SU-DHL-6 (cell line): ENCODE results near the gene WIPF1.

Source experiments
- H2AFZ ChIP-seq: fragments of 200-600 bp; sonication (generic); 2 replicates; pipeline ENCODE4 v1.6.1; 2014; ENCODE audit warnings: low read depth, mild to moderate bottlenecking, moderate library complexity, mixed read lengths, antibody characterized with exemption, low read length; ENCODE audit not compliant: severe bottlenecking
- H3F3A ChIP-seq: fragments of 200-600 bp; shearing (Covaris generic); 2 replicates; pipeline ENCODE4 v1.6.0; 2016; ENCODE audit warnings: antibody characterized with exemption, mild to moderate bottlenecking; ENCODE audit not compliant: insufficient read depth
- H3K27ac ChIP-seq: fragments of 200-600 bp; sonication (generic); 2 replicates; pipeline ENCODE4 v1.5.1; 2016; ENCODE audit warnings: low read depth, mild to moderate bottlenecking, low read length, moderate library complexity, mixed read lengths
- H3K27me3 ChIP-seq: fragments of 200-600 bp; sonication (generic), shearing (Covaris generic); 2 replicates; pipeline ENCODE4 v1.6.0; 2014; ENCODE audit warnings: mild to moderate bottlenecking, low read length
- H3K36me3 ChIP-seq: fragments of 200-600 bp; sonication (generic); 2 replicates; pipeline ENCODE4 v1.6.1; 2014; ENCODE audit warnings: mild to moderate bottlenecking, low read length, mixed read lengths
- H3K4me2 ChIP-seq: fragments of 300-600, 200-600 bp; shearing (Covaris generic), sonication (generic); 2 replicates; pipeline ENCODE4 v1.6.0; 2014; ENCODE audit warnings: low read length, low read depth, mild to moderate bottlenecking; ENCODE audit not compliant: poor library complexity, severe bottlenecking
- H3K4me3 ChIP-seq: fragments of 200-600 bp; sonication (generic); 2 replicates; pipeline ENCODE4 v1.5.1; 2014; ENCODE audit warnings: antibody characterized with exemption, low read length, mild to moderate bottlenecking, mixed read lengths; ENCODE audit not compliant: insufficient read depth, poor library complexity, severe bottlenecking
- H3K79me2 ChIP-seq: fragments of 200-600 bp; sonication (generic); 2 replicates; pipeline ENCODE4 v1.6.1; 2014; ENCODE audit warnings: mild to moderate bottlenecking, low read length, moderate library complexity; ENCODE audit not compliant: insufficient read depth
- H3K9ac ChIP-seq: fragments of 200-600 bp; sonication (generic); 2 replicates; pipeline ENCODE4 v1.7.0; 2014; ENCODE audit warnings: mild to moderate bottlenecking, low read length
- H3K9me2 ChIP-seq: fragments of 200-600 bp; sonication (generic); replicated peaks from 2 replicates; pipeline ENCODE4 v1.6.1; 2014; ENCODE audit warnings: low read length; ENCODE audit not compliant: insufficient read depth
- H3K9me3 ChIP-seq: fragments of 200-600 bp; sonication (generic); 2 replicates; pipeline ENCODE4 v1.6.1; 2014; ENCODE audit warnings: low read length, mixed read lengths; ENCODE audit not compliant: insufficient read depth
- H4K20me1 ChIP-seq: fragments of 200-600 bp; sonication (generic); 2 replicates; pipeline ENCODE4 v1.6.1; 2014; ENCODE audit warnings: low read depth, mild to moderate bottlenecking, antibody characterized with exemption, low read length, moderate library complexity, mixed read lengths
- EZH2phosphoT487 ChIP-seq: fragments of 200-600 bp; sonication (generic), shearing (Covaris generic); conservative IDR thresholded peaks from 2 replicates; pipeline ENCODE4 v1.6.1; 2018; ENCODE audit warnings: mild to moderate bottlenecking, antibody characterized with exemption, low read length, moderate library complexity, mixed read lengths
- TF ChIP-seq, protein P1 (sequence below): fragments of 200-600 bp; sonication (generic); IDR thresholded peaks from one replicate; pipeline ENCODE4 v1.5.1; 2017; ENCODE audit warnings: antibody characterized with exemption, mild to moderate bottlenecking, low read length, moderate library complexity; ENCODE audit not compliant: insufficient read depth, poor library complexity, severe bottlenecking

WIPF1 gene

DNA sequence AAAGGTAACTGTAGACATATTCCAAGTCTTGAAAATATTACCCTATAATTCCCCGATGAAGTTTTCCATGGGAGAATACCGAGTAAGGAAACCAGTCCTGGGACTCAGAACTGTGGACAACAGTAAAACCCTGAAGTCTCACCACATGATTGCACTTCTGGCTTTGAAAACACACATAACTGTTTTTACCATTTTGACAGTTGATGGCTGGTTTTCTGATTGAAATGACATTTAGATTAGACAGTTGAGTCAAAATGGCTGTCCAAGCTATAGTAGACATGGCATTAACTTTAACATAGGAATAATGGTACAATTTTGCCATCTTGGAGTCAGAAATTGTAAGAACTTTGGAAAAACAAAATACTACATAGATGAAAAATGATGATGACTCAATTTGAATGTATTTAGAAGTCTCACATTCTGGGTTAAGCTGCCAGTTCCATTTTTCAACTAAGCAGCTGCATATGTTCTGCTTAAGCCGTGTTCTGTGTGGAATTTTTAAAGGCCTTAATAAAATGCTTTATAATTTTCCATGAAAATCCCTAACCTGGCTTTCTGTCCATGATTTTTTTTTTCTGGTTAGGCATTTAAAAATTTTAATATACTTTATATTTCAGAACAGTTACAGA is 38.3 kb upstream of the WIPF1 start:
- H3K4me3 ChIP-seq = no peak overlapping the region
- TF ChIP-seq, protein P1, sequence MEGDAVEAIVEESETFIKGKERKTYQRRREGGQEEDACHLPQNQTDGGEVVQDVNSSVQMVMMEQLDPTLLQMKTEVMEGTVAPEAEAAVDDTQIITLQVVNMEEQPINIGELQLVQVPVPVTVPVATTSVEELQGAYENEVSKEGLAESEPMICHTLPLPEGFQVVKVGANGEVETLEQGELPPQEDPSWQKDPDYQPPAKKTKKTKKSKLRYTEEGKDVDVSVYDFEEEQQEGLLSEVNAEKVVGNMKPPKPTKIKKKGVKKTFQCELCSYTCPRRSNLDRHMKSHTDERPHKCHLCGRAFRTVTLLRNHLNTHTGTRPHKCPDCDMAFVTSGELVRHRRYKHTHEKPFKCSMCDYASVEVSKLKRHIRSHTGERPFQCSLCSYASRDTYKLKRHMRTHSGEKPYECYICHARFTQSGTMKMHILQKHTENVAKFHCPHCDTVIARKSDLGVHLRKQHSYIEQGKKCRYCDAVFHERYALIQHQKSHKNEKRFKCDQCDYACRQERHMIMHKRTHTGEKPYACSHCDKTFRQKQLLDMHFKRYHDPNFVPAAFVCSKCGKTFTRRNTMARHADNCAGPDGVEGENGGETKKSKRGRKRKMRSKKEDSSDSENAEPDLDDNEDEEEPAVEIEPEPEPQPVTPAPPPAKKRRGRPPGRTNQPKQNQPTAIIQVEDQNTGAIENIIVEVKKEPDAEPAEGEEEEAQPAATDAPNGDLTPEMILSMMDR = no peak
- no peak for TF ChIP-seq EZH2phosphoT487
- no peaks in the 10 kb centered on the region for H4K20me1 ChIP-seq
- peaks cover 10% of the 10 kb centered on the region for H3F3A ChIP-seq
- no peak overlapping the region for H3K4me2 ChIP-seq
- H3K36me3 ChIP-seq = no peaks in the 10 kb centered on the region
- no peaks in the 10 kb centered on the region for H3K27me3 ChIP-seq
- H3K79me2 ChIP-seq = peaks cover 29% of the 10 kb centered on the region
- no peak overlapping the region for H3K9ac ChIP-seq
- no peak overlapping the region for H2AFZ ChIP-seq
- H3K9me2 ChIP-seq = no peaks in the 10 kb centered on the region
- no peaks in the 10 kb centered on the region for H3K9me3 ChIP-seq
- H3K27ac ChIP-seq = no peak overlapping the region

DNA sequence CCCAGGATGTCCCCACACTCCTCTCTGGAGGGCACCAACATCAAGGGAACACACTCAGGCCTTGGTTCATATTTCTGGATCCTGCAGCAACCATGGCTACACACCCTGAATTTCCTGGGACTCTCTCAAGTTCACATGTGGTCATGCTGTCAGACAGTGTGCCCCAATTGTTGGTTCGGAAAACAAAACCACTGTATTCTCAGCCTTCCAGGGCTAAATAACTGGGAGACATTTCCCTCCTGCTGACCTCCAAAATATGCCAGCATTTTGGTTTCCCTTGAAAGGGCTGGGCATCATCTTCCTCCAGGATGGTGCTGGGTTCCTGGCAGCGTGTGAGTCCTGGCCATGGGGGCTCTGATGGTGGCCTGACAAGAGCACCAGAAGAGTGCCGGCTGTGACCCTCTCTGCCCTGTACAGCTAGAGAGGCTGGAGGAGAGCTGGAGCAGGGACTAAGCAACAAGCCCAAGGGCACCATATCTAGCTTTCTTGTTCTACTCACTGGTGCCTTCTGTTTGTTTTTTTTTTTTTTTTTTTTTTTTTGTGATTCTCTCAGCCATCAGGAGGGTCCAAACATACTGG is 37.5 kb upstream of the WIPF1 start:
- no peaks in the 10 kb centered on the region for H3K36me3 ChIP-seq
- no peaks in the 10 kb centered on the region for H4K20me1 ChIP-seq
- peak overlapping the region; percentile 96 for H2AFZ ChIP-seq
- TF ChIP-seq, protein P1 = no peak
- no peak for TF ChIP-seq EZH2phosphoT487
- H3K9me2 ChIP-seq = no peaks in the 10 kb centered on the region
- 0 out of 2 replicates have a peak overlapping the region, but pooled peaks have one; percentile 76 for H3K27ac ChIP-seq
- H3K4me2 ChIP-seq = peak overlapping the region; percentile 99
- H3K9ac ChIP-seq = peak overlapping the region; percentile 69
- no peaks in the 10 kb centered on the region for H3K9me3 ChIP-seq
- H3K4me3 ChIP-seq = no peak overlapping the region
- peaks cover 10% of the 10 kb centered on the region for H3F3A ChIP-seq
- H3K79me2 ChIP-seq = peaks cover 33% of the 10 kb centered on the region
- no peaks in the 10 kb centered on the region for H3K27me3 ChIP-seq

DNA sequence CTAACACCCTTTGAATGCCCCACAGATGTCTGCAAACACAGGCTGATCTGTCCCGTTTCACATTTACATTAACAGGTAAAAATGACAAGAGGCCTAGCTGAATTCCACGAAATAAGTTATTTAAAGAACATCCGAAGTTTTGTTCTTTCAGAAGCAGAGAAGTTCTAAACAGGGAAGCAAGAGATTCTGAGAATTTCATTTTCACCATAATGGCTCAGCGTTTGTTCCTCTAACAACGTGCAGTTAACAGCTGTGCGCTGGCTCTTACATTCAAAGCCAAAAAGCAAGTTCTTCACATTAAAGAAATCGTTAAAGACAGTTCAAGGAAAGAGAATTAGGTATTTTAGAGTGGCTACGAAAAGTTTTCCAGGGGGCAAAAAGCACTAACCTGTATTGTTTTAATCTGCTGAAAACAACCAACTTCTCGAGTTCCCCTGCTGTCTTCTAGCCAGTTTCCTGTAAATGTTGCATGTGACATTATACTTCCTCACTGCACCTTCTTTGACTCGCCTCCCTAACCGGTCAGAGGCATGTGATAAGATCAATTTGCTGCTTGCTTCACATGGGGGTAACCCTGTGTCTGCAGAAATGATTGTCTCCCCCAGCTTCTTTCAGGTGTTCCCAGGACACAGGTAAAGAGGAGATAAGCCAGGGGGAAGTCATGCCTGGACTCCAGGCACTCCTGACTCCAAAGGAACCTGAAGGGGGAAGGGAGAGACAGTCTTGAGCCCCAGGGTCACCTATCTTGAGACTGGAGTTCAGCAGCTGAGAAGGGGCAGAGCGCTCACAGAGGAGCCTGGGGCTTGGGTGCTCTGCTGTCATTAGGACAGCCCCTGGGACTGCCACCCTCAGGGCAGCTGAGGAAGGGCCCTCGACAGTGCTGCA is 36.8 kb upstream of the WIPF1 start:
- no peaks in the 10 kb centered on the region for H3K9me2 ChIP-seq
- H4K20me1 ChIP-seq = no peaks in the 10 kb centered on the region
- peak overlapping the region; percentile 69 for H3K9ac ChIP-seq
- peaks cover 33% of the 10 kb centered on the region for H3K79me2 ChIP-seq
- peak overlapping the region; percentile 76 for H3K27ac ChIP-seq
- no peaks in the 10 kb centered on the region for H3K36me3 ChIP-seq
- H3F3A ChIP-seq = peaks cover 10% of the 10 kb centered on the region
- peak overlapping the region; percentile 96 for H2AFZ ChIP-seq
- H3K4me3 ChIP-seq = peak overlapping the region; percentile 71
- peak overlapping the region; percentile 99 for H3K4me2 ChIP-seq
- no peaks in the 10 kb centered on the region for H3K27me3 ChIP-seq
- TF ChIP-seq EZH2phosphoT487 = no peak
- TF ChIP-seq, protein P1 = peak; percentile 50
- no peaks in the 10 kb centered on the region for H3K9me3 ChIP-seq
